CD4-positive, CD25-positive, alpha-beta regulatory T cell (primary cell): Measurements from ENCODE around the gene HSPA12A. TPM values are rescaled to one million over a fixed set of nuclear protein-coding genes. Genes with fewer than 3 reads are reported as not detected.

Experiments used
- ATAC-seq, 2 donors: fragments of 150-1000 bp; cut with Tn5 transposase; one replicate each; pipeline ENCODE4 v1.10.0; 2021; ENCODE audit warnings: low read depth in 2 of 2, moderate number of reproducible peaks in 2 of 2, moderate library complexity in 1 of 2
- DNase-seq, 3 donors: peaks; one replicate each; pipeline versions ENCODE4 v3.0.0 to v3.0.0-alpha.2; 2012 to 2022; ENCODE audit warnings: mixed read lengths in 1 of 3
- H3K27ac ChIP-seq: one replicate; pipeline ENCODE4 v1.7.0; 2013; ENCODE audit warnings: mild to moderate bottlenecking, low read length; ENCODE audit not compliant: insufficient read depth, poor library complexity, severe bottlenecking
- H3K27me3 ChIP-seq: one replicate; pipeline ENCODE4 v1.7.0; 2013; ENCODE audit warnings: low read length; ENCODE audit not compliant: control insufficient read depth, insufficient read depth
- H3K36me3 ChIP-seq: one replicate; pipeline ENCODE4 v1.7.0; 2013; ENCODE audit warnings: mild to moderate bottlenecking, low read length, moderate library complexity; ENCODE audit not compliant: control insufficient read depth, insufficient read depth
- H3K4me1 ChIP-seq: 2 replicates; pipeline ENCODE4 v1.7.0; 2013; ENCODE audit warnings: mild to moderate bottlenecking, low read length; ENCODE audit not compliant: insufficient read depth, control insufficient read depth, poor library complexity, severe bottlenecking
- H3K4me3 ChIP-seq: one replicate; pipeline ENCODE4 v1.7.0; 2013; ENCODE audit warnings: low read depth, mild to moderate bottlenecking, low read length, moderate library complexity
- H3K9me3 ChIP-seq, 2 experiments: 1 replicate in 1 of 2; 2 replicates in 1 of 2; pipeline ENCODE4 v1.7.0; 2013; ENCODE audit warnings: low read length in 2 of 2, mild to moderate bottlenecking in 1 of 2, moderate library complexity in 1 of 2; ENCODE audit not compliant: control insufficient read depth in 2 of 2
- H3K27ac Mint-ChIP-seq, 3 donors: one replicate each; pipeline ENCODE4 v1.8.0; 2020 to 2022; ENCODE audit warnings: mild to moderate bottlenecking in 3 of 3, mixed read lengths in 3 of 3, moderate library complexity in 2 of 3
- H3K27me3 Mint-ChIP-seq: one replicate; pipeline ENCODE4 v1.8.0; 2022; ENCODE audit warnings: mild to moderate bottlenecking, mixed read lengths
- H3K36me3 Mint-ChIP-seq: one replicate; pipeline ENCODE4 v1.8.0; 2020; ENCODE audit warnings: mixed read lengths
- H3K4me1 Mint-ChIP-seq, 4 donors: one replicate each; pipeline ENCODE4 v1.8.0; 2020 to 2022; ENCODE audit warnings: mixed read lengths in 4 of 4, mild to moderate bottlenecking in 1 of 4
- H3K4me3 Mint-ChIP-seq, 4 donors: one replicate each; pipeline ENCODE4 v1.8.0; 2020 to 2022; ENCODE audit warnings: mild to moderate bottlenecking in 4 of 4, mixed read lengths in 4 of 4, moderate library complexity in 3 of 4
- H3K9me3 Mint-ChIP-seq, 7 donors: one replicate each; pipeline ENCODE4 v1.8.0; 2020 to 2022; ENCODE audit warnings: mixed read lengths in 7 of 7, mild to moderate bottlenecking in 3 of 7, moderate library complexity in 2 of 7
- polyA plus RNA-seq, 4 donors: library from polyadenylated mRNA; unstranded; fragments of 300-500 nt; fragmentation: Illumina TruSeq; gene quantifications; one replicate each; pipeline ENCODE4 v1.2.3, GENCODE V29; 2021
- total RNA-seq: library from RNA; stranded (reverse); gene quantifications from one replicate; pipeline ENCODE4 v1.2.3, GENCODE V29; 2022

The HSPA12A gene
- total and polyA plus RNA-seq, 5 donors from 2014 or later = 0.72 to 2.1 (median 0.81) TPM

DNA sequence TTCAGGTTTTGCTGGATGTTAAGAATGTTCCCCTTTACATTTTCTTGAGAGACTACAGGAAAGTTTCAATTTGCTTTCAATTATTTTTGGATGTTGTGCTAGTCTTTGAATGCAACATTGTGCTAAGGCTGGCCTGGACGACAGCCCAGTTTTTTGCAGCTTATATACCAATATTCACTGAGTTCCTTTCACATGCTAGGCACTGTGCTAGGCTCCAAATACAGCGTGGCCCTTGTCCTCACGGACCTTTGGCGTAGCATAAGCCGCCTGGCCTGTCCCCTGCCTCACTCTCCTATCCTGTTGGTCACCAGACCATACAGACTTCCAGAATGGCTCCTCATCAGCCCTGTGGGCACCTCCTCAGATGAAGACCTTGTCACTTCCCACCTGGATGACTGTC is 19.5 kb upstream of the HSPA12A start:
- H3K27ac Mint-ChIP-seq = no peak overlapping the region
- Histone ChIP-seq H3K9me3 (no peaks in the 10 kb centered on the region), H3K27me3 (peaks cover 3% of the 10 kb centered on the region), H3K4me1 (no peaks in the 10 kb centered on the region), H3K27ac (no peak overlapping the region), H3K36me3 (no peaks in the 10 kb centered on the region), H3K4me3 (no peak overlapping the region)
- H3K4me1 Mint-ChIP-seq = no peaks in the 10 kb centered on the region
- no peak for DNase-seq
- no peak overlapping the region for H3K4me3 Mint-ChIP-seq
- peaks cover 23% of the 10 kb centered on the region for H3K27me3 Mint-ChIP-seq
- no peaks in the 10 kb centered on the region for H3K36me3 Mint-ChIP-seq
- no peak for ATAC-seq
- H3K9me3 Mint-ChIP-seq = peaks cover 0 to 12% (median 0%) of the 10 kb centered on the region in 7 donors

DNA sequence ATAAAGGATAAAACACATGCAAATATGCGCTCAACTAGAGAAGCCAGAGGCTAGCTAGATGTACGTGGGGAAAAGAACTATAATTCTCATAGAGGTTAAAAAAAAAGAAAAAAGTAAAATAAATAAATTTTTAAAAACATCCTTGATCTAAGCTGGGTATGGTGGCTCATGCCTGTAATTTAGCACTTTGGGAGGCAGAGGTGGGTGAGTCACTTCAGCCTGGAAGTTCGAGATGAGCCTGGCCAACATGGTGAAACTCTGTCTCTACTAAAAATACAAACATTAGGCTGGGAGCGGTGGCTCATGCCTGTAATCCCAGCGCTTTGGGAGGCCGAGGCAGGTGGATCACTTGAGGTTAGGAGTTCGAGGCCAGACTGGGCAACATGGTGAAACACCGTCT is 18.6 kb upstream of the HSPA12A start:
- Mint-ChIP-seq H3K9me3 (peaks cover 0 to 12% (median 0%) of the 10 kb centered on the region in 7 donors), H3K36me3 (no peaks in the 10 kb centered on the region), H3K27me3 (peaks cover 14% of the 10 kb centered on the region), H3K4me3 (no peak overlapping the region), H3K4me1 (no peaks in the 10 kb centered on the region), H3K27ac (peak overlapping the region in 1 of 3 donors; percentile 40)
- ATAC-seq (no peak), DNase-seq (no peak)
- H3K36me3 ChIP-seq = no peaks in the 10 kb centered on the region
- no peaks in the 10 kb centered on the region for H3K4me1 ChIP-seq
- no peak overlapping the region for H3K4me3 ChIP-seq
- H3K27me3 ChIP-seq = peaks cover under 1% of the 10 kb centered on the region
- no peak overlapping the region for H3K27ac ChIP-seq
- no peaks in the 10 kb centered on the region for H3K9me3 ChIP-seq

DNA sequence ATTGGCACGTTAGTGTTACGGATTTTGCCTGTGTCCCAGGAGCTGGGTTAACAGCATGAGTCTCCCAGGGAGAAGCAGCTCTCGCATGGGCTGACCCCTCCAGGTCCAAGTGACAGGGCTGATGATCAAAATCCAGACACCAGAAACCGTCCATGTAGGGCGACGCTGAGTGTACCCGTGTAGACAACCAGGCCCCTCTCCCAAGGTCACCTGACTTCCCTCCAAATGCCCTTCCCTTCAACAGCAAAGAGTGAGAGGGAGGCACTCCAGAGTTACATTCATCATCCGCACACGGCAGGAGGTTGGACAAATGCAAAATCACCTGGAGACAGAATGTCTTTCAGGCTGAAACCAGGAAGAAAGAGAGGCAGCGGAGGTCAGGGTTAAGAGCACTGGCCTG is 14.9 kb upstream of the HSPA12A start:
- Mint-ChIP-seq H3K9me3 (peaks cover 0 to 9% (median 0%) of the 10 kb centered on the region in 7 donors), H3K4me3 (no peak overlapping the region), H3K27ac (no peak overlapping the region), H3K27me3 (peaks cover 12% of the 10 kb centered on the region), H3K36me3 (no peaks in the 10 kb centered on the region), H3K4me1 (no peaks in the 10 kb centered on the region)
- Histone ChIP-seq H3K9me3 (no peaks in the 10 kb centered on the region), H3K27ac (no peak overlapping the region), H3K36me3 (no peaks in the 10 kb centered on the region), H3K4me3 (no peak overlapping the region), H3K4me1 (no peaks in the 10 kb centered on the region), H3K27me3 (no peaks in the 10 kb centered on the region)
- DNase-seq (no peak), ATAC-seq (no peak)

- Histone ChIP-seq H3K9me3 (no peaks in the 10 kb centered on the region), H3K4me1 (no peaks in the 10 kb centered on the region), H3K27me3 (no peaks in the 10 kb centered on the region), H3K27ac (no peak overlapping the region), H3K36me3 (no peaks in the 10 kb centered on the region), H3K4me3 (no peak overlapping the region)
- Mint-ChIP-seq H3K9me3 (peaks cover 0 to 9% (median 0%) of the 10 kb centered on the region in 7 donors), H3K4me1 (no peaks in the 10 kb centered on the region), H3K36me3 (no peaks in the 10 kb centered on the region), H3K4me3 (no peak overlapping the region), H3K27me3 (peaks cover 12% of the 10 kb centered on the region), H3K27ac (no peak overlapping the region)
- ATAC-seq = no peak
- DNase-seq = no peak
Observed at GRCh38 chr10:116756277-116756676, 13.9 kb upstream of the HSPA12A start.

DNA sequence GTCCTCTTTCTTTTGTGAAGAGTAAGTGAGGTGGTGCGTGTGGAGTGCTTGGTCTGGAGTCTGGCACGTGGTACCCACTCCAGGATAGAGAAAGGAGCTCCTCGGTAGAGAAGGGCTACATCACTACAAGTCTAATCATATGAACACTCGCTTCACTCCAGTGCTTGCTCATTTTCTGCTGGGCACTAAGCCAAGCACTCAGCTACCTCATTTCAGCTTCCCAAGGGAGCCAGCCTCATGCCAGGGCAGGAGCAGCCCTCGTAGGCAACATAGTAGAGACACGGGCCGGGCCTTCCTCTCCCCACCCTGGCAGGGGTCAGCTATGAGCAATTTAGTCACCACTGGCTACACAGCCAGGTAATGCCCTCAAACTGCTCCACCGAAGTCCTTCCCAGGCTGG is 11.4 kb upstream of the HSPA12A start:
- Mint-ChIP-seq H3K9me3 (peaks cover 0 to 3% (median 0%) of the 10 kb centered on the region in 7 donors), H3K4me1 (no peaks in the 10 kb centered on the region), H3K27ac (no peak overlapping the region), H3K4me3 (no peak overlapping the region), H3K27me3 (peaks cover 4% of the 10 kb centered on the region), H3K36me3 (no peaks in the 10 kb centered on the region)
- H3K27ac ChIP-seq = no peak overlapping the region
- no peak for DNase-seq
- H3K4me3 ChIP-seq = no peak overlapping the region
- H3K4me1 ChIP-seq = no peaks in the 10 kb centered on the region
- H3K9me3 ChIP-seq = no peaks in the 10 kb centered on the region
- H3K36me3 ChIP-seq = no peaks in the 10 kb centered on the region
- no peak for ATAC-seq
- no peaks in the 10 kb centered on the region for H3K27me3 ChIP-seq

DNA sequence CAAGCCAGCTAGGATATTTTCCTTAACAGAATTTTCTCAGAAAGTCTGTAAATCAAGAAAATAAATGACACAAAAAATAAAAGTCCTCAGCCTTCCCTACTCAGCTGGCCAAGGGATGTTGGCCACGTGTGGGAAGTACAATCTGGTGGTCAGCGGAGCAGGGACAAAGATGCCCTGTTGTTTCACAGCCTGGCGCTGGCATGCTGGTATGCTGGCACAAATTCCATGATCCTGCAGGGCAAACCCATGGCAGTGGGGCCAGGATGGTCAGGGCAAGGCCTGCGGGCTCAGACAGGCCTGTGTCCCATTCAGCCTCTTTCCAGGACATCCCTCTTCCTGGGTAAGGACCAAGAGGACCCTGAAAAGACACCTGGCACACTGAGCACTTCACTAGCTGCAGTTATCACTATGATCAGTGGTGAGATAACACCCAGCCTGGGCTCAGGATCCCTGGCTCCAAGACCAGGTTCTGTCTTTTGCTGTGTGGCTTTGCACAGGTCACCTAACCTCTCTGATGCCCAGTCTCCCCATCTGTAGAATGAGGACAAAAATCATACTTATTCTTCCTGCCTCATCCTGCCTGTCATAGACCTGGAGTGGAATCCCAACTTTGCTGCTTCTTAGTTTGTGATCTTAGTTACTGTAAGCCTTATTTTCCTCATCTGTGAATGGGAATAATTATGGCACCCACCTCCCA is 10.8 kb upstream of the HSPA12A start:
- Histone ChIP-seq H3K9me3 (no peaks in the 10 kb centered on the region), H3K4me1 (no peaks in the 10 kb centered on the region), H3K27me3 (no peaks in the 10 kb centered on the region), H3K27ac (no peak overlapping the region), H3K4me3 (no peak overlapping the region), H3K36me3 (no peaks in the 10 kb centered on the region)
- no peaks in the 10 kb centered on the region for H3K4me1 Mint-ChIP-seq
- H3K36me3 Mint-ChIP-seq = no peaks in the 10 kb centered on the region
- H3K4me3 Mint-ChIP-seq = no peak overlapping the region
- H3K9me3 Mint-ChIP-seq = peaks cover 0 to 3% (median 0%) of the 10 kb centered on the region in 7 donors
- H3K27me3 Mint-ChIP-seq = peaks cover 4% of the 10 kb centered on the region
- DNase-seq = no peak
- no peak for ATAC-seq
- no peak overlapping the region for H3K27ac Mint-ChIP-seq

GRCh38 chr10:116752563-116752962 is 10.2 kb upstream of the HSPA12A start:
- Histone ChIP-seq H3K27ac (no peak overlapping the region), H3K4me3 (no peak overlapping the region), H3K9me3 (no peaks in the 10 kb centered on the region), H3K27me3 (no peaks in the 10 kb centered on the region), H3K4me1 (no peaks in the 10 kb centered on the region), H3K36me3 (no peaks in the 10 kb centered on the region)
- Mint-ChIP-seq H3K4me3 (no peak overlapping the region), H3K27me3 (peaks cover 4% of the 10 kb centered on the region), H3K4me1 (no peaks in the 10 kb centered on the region), H3K9me3 (peaks cover 0 to 3% (median 0%) of the 10 kb centered on the region in 7 donors), H3K27ac (no peak overlapping the region), H3K36me3 (no peaks in the 10 kb centered on the region)
- DNase-seq (no peak), ATAC-seq (no peak)

DNA sequence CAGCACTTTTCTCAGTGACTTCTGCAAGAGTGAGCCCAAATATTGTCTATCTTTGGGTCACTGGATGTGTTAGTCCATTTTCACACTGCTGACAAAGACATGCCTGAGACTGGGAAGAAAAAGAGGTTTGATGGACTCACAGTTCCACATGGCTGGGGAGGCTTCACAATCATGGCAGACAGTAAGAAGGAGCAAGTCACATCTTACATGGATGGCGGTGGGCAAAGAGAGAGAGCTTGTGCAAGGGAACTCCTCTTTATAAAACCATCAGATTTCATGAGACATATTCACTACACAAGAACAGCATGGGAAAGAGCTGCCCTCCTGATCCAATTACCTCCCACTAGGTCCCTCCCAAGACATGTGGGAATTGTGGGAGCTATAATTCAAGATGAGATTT is 6.1 kb upstream of the HSPA12A start:
- no peak for ATAC-seq
- peaks cover 29% of the 10 kb centered on the region for H3K27me3 Mint-ChIP-seq
- no peak overlapping the region for H3K4me3 Mint-ChIP-seq

More for the DNA sequence above, 6.1 kb upstream of the HSPA12A start:
- Histone ChIP-seq H3K27me3 (peaks cover 13% of the 10 kb centered on the region), H3K36me3 (no peaks in the 10 kb centered on the region), H3K27ac (no peak overlapping the region), H3K4me3 (no peak overlapping the region), H3K9me3 (no peaks in the 10 kb centered on the region), H3K4me1 (no peaks in the 10 kb centered on the region)
- no peak for DNase-seq
- Mint-ChIP-seq H3K27ac (no peak overlapping the region), H3K4me1 (peaks cover 0 to 5% (median under 1%) of the 10 kb centered on the region in 4 donors), H3K36me3 (no peaks in the 10 kb centered on the region), H3K9me3 (peaks cover 0 to 3% (median 0%) of the 10 kb centered on the region in 7 donors)
